ENCODE measurements around the gene STON1.
"Not testable (repeated sequence)": the region's sequence is repeated elsewhere in the genome, so short reads cannot be mapped to it uniquely, and the experiment has no call there.

STON1 gene

DNA sequence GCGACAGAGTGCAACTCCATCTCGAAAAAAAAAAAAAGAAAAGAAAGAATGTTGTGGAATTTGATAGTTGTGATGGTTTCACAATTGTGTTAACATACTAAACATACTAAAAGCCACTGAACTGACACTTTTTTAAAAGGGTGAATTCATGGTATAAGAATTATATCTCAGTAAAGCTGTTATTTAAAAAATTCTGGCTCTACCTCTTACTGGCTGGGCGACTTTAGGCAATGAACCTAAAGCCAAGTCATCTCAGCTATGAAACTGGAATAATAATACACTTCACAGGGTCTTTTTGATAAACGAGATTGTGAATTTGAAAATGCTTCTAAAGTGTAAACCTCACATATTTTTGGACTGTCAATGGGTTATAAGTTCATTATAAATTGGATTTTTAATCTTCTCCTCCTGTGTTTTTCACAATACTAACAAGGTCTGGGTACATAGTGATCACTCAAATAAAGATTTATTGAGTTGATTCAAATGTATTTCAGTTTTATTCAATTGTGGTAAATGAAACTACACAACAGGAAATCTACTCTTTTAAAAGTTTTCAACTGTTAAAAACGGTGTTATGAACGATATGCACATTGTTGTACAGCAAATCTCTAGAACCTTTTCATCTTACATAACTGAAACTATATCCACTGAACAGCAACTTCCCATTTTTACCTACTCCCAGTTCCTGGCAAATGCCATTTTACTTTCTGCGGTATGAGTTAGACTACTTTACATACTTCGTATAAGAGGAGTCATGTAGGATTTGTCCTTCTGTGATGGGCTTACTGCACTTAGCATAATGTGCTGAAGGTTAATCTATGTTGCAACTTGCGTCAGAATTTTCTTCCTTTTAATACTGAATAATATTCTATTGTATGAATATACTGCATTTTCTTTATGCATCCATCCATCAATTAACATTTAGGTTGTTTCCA lies 44.7 kb downstream of the STON1 start:
- DNase-seq: no peak

GRCh38 chr2:48578313-48578712 lies 48.4 kb downstream of the STON1 start:
- DNase-seq: no peak

GRCh38 chr2:48583961-48584360 lies 54.0 kb downstream of the STON1 start:
- DNase-seq: no peak

- DNase-seq: no peak
These were observed 54.6 kb downstream of the STON1 start for GRCh38 chr2:48584551-48584950.

GRCh38 chr2:48586433-48586832 lies 56.5 kb downstream of the STON1 start:
- peak; percentile 3 for DNase-seq

DNA sequence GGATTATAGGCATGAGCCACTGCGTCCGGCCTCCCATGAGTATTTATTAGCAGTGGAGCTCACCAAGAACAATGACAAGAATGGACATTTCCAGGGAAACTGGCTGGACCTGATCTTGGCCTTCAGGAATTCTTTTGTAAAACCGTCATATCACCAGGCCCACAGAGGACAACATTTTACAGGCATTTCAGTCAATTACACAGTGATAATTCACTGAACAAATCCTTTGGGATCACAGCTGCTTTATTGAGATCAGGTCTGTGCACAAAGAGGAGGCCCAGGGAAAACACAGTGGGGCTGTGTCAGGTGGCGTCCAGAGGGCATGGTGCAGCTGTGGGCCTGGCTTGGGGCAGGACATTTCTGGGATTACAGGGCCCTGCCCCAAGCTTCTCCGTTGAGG lies 57.6 kb downstream of the STON1 start:
- no peak for DNase-seq

DNA sequence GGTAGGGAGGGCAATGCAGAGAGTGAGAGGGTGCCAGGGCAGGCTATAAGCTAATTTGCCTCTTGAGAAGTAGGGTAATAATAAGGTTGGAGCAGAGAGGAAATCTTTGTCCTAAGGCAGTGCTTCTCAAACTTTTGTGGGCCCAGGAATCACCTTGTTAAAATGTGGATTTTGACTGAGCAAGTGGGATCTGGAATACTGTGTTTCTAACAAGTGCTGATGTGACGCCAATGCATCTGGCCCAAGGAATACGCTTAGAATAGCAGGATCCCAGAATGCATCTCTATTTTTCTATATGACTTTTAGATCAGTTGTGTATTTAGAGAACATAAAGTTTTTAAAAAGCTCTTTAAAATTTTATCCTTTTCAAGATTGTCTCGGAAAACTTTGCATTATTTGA lies 58.0 kb downstream of the STON1 start:
- DNase-seq: no peak

- no peak for DNase-seq
These were observed 58.8 kb downstream of the STON1 start for GRCh38 chr2:48588745-48589144.

- DNase-seq: peak; percentile 17
These were observed 59.3 kb downstream of the STON1 start for GRCh38 chr2:48589170-48589767.

DNA sequence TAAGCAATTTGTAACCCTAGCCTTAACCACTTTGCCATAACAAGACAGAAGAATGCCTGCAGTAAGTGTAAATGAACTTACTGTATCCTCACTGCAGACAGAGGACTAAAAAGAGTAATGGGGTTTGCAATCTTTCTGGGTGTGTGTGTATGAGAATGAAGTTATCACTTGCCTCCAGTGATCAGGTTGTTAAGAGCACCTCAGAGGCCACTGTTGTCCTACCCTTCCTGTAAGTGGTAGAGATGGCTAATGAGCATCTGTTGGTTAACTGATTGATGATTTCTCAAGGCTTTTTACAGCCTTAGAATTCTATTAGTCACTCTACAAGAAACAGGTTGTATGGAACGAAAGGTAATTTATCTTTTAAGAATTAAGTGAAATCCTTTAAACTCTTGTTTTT lies 60.1 kb downstream of the STON1 start:
- no peak for DNase-seq

DNA sequence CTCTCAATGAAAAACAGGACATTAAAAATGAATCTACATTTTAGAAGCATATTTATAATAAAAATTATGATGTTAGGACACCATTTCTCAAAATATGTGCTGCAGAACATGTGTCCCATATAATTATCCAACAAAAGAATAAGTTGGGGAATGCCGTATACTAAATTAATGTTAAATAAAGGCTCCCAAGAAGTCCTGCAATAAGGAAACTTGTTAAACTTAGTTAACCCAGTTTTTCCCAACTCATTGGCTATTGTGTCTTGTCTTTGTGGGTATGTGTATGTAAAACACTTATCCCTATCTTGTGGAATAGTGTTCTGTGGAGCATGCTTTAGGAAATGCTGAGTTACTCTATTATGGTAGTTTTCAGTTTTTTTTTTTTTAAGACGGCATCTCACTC lies 62.1 kb downstream of the STON1 start:
- no peak for DNase-seq

DNA sequence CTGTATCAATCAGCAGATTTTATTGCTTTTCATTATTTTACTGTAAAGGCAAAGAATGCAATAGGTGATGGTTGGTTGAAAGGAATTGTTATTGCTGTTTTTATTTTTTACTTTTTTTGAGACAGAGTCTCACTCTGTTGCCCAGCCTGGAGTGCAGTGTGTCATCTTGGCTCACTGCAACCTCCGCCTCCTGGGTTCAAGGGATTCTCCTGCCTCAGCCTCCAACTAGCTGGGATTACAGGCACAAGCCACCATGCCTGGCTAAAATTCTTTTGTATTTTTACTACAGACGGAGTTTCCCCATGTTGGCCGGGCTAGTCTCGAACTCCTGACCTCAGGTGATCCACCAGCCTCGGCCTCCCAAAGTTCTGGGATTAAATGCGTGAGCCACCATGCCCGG lies 66.8 kb downstream of the STON1 start:
- DNase-seq: not testable (repeated sequence)

DNA sequence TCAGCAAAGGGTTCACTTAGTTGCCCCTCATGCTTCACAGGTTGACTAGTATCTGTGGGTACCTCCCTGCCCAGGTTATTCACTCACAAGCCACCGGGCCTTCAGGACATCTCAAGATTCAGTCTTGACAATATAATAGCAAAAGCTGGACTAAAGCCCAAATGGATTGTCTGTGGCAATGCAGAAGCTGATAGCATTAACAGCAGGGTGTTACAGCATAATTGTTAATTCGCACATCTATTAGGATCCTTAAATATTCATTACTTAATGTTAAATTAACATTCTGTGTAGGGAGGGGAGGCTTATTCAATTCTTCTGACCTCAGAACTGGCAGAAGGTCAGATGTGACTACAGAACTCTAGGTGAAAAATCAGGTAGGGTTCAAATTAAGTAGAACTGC lies 67.5 kb downstream of the STON1 start:
- no peak for DNase-seq

- DNase-seq: no peak
These were observed 70.4 kb downstream of the STON1 start for GRCh38 chr2:48600204-48600813.

GRCh38 chr2:48600917-48601316 lies 71.0 kb downstream of the STON1 start:
- DNase-seq: no peak

GRCh38 chr2:48601349-48601748 lies 71.4 kb downstream of the STON1 start:
- peak; percentile 22 for DNase-seq

DNA sequence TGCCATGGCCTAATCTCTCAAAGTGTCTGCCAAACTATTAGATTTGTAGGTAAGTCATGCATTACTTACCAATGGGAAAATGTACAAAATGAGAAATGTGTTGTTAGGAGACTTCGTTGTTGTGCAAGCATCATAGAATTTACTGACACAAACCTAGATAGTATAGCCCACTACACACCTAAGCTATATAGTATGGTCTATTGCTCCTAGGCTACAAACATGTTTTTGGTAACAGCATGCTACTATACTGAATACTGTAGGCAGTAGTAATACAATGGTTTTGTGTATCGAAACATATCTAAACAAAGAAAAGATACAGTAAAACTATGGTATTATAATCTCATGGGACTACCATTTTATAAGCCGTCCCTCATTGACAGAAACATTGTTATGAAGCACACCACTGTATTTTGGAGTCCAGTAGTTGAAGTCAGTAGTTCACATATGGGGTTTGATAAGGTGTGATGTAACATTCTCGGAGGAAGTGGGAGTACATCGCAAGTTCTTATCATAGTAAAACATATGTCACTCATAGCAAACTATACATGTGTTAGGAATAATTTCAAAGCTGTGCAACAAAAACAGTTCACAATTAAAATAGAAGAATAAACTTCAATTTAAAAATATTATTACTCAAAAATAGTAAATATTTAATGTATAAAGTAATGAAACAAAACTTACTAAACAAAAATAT lies 75.7 kb downstream of the STON1 start:
- DNase-seq: no peak

DNA sequence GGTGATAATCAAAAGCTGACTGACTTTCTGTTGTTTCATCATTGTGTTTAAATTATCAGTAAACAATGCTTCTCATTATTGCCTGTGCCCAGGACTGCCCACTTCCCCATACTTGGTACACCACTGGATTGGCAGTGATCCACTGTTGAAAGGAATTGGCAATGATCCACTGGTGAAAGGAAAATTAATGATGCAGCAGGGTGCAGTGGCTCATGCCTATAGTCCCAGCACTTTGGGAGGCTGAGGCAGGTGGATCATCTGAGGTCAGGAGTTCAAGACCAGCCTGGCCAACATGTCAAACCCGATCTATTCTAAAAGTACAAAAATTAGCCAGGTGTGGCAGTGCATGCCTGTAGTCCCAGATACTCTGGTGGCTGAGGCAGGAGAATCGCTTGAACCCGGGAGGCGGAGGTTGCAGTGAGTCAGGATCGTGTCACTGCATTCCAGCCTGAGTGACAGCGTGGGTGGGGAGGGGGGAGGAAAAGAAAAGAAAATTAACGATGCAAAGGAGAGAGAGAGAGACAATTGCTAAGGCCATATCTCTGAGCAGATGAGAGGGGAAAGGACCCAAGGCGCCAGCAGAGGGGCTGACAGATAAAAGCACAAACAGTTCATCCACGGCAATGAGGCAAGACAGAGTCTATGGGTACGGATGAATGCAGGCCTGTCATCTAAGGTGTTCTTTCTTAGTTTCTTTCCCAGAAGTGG lies 77.5 kb downstream of the STON1 start:
- no peak for DNase-seq

DNA sequence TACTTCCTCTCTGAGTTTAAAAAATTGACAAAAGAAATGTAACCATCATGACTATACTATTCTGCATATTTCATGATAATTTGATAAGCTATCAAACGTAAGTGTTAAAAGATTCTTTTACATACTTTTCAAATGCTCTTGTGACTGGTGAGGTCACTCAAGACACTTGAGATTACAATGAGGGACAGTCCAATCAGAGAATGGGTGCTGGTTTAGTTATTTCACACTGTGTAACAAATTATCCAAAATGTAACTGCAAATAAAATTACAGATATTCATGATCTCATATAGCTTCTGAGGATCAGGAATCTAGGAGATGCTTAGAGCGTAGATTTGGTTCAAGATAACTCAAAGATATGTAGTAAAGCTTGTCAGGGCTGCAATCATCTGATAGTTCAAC lies 83.3 kb downstream of the STON1 start:
- no peak for DNase-seq

GRCh38 chr2:48614581-48614980 lies 84.6 kb downstream of the STON1 start:
- not testable (repeated sequence) for DNase-seq

DNA sequence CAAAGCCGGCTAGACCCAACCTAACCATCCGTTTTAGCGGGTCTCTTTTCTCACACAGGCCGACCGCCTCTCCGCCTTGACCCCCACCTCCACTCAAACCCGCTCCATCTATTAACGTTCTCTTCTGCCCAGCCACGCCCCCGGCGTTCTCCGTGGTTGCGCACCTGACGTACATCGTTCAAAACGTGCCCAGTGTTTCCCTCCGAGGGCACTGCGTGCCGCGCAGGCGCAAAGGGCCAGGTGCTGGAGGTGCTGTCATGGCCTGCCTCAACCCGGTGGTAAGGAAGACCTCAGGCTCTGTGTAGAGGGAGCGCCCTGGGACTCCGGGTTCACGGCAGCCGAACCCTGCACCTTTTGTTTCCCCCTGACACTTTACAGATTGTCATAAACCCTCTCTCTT lies 87.7 kb downstream of the STON1 start, which contains the start of gene GTF2A1L:
Gene GTF2A1L (plus strand): TSS at position 239 of the 400 bp plus-strand sequence. CDS start 19 bp downstream, at position 258.
- no peak for DNase-seq

- DNase-seq: no peak
These were observed 89.6 kb downstream of the STON1 start for GRCh38 chr2:48619526-48619925.

- no peak for DNase-seq
These were observed 90.7 kb downstream of the STON1 start for GRCh38 chr2:48620604-48621003.
